LNCaP clone FGC (cell line): Measurements from ENCODE around the gene KNSTRN.

Source experiments
- DNase-seq: peaks from one replicate; pipeline ENCODE4 v3.0.0-alpha.2; 2011; ENCODE audit warnings: low read depth
- H3K4me3 ChIP-seq: 2 replicates; pipeline ENCODE4 v1.5.1; 2011; ENCODE audit warnings: mild to moderate bottlenecking, low read depth, low read length, control low read depth
- CTCF ChIP-seq: IDR thresholded peaks from 2 replicates; pipeline ENCODE4 v1.5.1; 2012; ENCODE audit warnings: mild to moderate bottlenecking; ENCODE audit not compliant: control insufficient read depth, insufficient read depth; ENCODE audit errors: extremely low read depth

KNSTRN gene

GRCh38 chr15:40430271-40430805 is 47.8 kb downstream of the KNSTRN start:
- DNase-seq = no peak
- H3K4me3 ChIP-seq = no peak overlapping the region
- no peak for TF ChIP-seq CTCF

GRCh38 chr15:40435023-40435709 is 52.6 kb downstream of the KNSTRN start:
- no peak for DNase-seq
- H3K4me3 ChIP-seq = no peak overlapping the region
- no peak for TF ChIP-seq CTCF

GRCh38 chr15:40435710-40436089 is 53.2 kb downstream of the KNSTRN start:
- no peak overlapping the region for H3K4me3 ChIP-seq
- no peak for DNase-seq
- TF ChIP-seq CTCF = no peak

- DNase-seq = no peak
- peak overlapping the region; percentile 33 for H3K4me3 ChIP-seq
- TF ChIP-seq CTCF = no peak
These were observed 53.8 kb downstream of the KNSTRN start for GRCh38 chr15:40436116-40436891.

- no peak for DNase-seq
- no peak overlapping the region for H3K4me3 ChIP-seq
- no peak for TF ChIP-seq CTCF
These were observed 54.6 kb downstream of the KNSTRN start for GRCh38 chr15:40436892-40437751.

GRCh38 chr15:40437752-40438687 is 55.5 kb downstream of the KNSTRN start:
- no peak overlapping the region for H3K4me3 ChIP-seq
- DNase-seq = no peak
- no peak for TF ChIP-seq CTCF
